Right ventricle myocardium superior (tissue), 1 donor: ENCODE data around the gene FAM72D. TPM values are rescaled to one million over a fixed set of nuclear protein-coding genes. Genes with fewer than 3 reads are reported as not detected.
"Not testable (repeated sequence)": the region's sequence is repeated elsewhere in the genome, so short reads cannot be mapped to it uniquely, and the experiment has no call there.

ENCODE experiments used
- ATAC-seq: fragments of 200-7000 bp; cut with Tn5 transposase; one replicate; pipeline ENCODE4 v1.9.1; 2020; ENCODE audit warnings: mild to moderate bottlenecking; ENCODE audit not compliant: poor library complexity
- DNase-seq: peaks from one replicate; pipeline ENCODE4 v3.0.0-alpha.2; 2020
- intact Hi-C: fragments of 100-400 bp; cut with DNase I; formaldehyde crosslinking; loops from one replicate; pipeline ENCODE4 v1.11.2; 2022
- total RNA-seq: library from RNA; stranded (reverse); fragmentation: NEBNext Ultra II Directional; extraction: Animal tissue kit (Norgen Biotek cat#: 25700); gene quantifications from one replicate; pipeline ENCODE4 v1.2.1, GENCODE V29; 2021
- donor health status: DM: no; HTN: yes; CAD: no; lungs with severe emphysema.

FAM72D gene
- total RNA-seq, 1 donor from 2014 or later: 0.32 TPM

GRCh38 chr1:145128697-145129469 lies 33.1 kb downstream of the FAM72D start:
- peak; percentile 73 for ATAC-seq
- DNase-seq, intact Hi-C loops: not testable (repeated sequence)

- peak; percentile 38 for ATAC-seq
- intact Hi-C loops, DNase-seq: not testable (repeated sequence)
Measured at GRCh38 chr1:145134476-145134875, 38.7 kb downstream of the FAM72D start.

GRCh38 chr1:145140549-145140948 lies 44.8 kb downstream of the FAM72D start:
- DNase-seq, ATAC-seq, intact Hi-C loops: not testable (repeated sequence)

GRCh38 chr1:145144264-145144913 lies 48.6 kb downstream of the FAM72D start:
- intact Hi-C loops, ATAC-seq, DNase-seq: not testable (repeated sequence)

GRCh38 chr1:145146308-145146707 lies 50.5 kb downstream of the FAM72D start:
- ATAC-seq, DNase-seq, intact Hi-C loops: not testable (repeated sequence)

- DNase-seq, ATAC-seq, intact Hi-C loops: not testable (repeated sequence)
Measured at GRCh38 chr1:145147172-145147571, 51.4 kb downstream of the FAM72D start.

- ATAC-seq, DNase-seq, intact Hi-C loops: not testable (repeated sequence)
Measured at GRCh38 chr1:145155421-145155820, 59.6 kb downstream of the FAM72D start.

- DNase-seq, ATAC-seq, intact Hi-C loops: not testable (repeated sequence)
Measured at GRCh38 chr1:145155873-145156272, 60.1 kb downstream of the FAM72D start.

GRCh38 chr1:145156891-145157610 lies 61.3 kb downstream of the FAM72D start:
- peak; percentile 35 for DNase-seq
- peak; percentile 86 for ATAC-seq
- intact Hi-C loops: not testable (repeated sequence)

GRCh38 chr1:145157715-145158114 lies 61.9 kb downstream of the FAM72D start:
- ATAC-seq: peak; percentile 92
- intact Hi-C loops, DNase-seq: not testable (repeated sequence)

- not testable (repeated sequence) for DNase-seq
- peak; percentile 66 for ATAC-seq
Measured at GRCh38 chr1:145161046-145161752, 65.4 kb downstream of the FAM72D start.

More at GRCh38 chr1:145161046-145161752, 65.4 kb downstream of the FAM72D start:
- intact Hi-C loops: not testable (repeated sequence)

Other genes starting within 250 kb of the FAM72D start
- gene SRGAP2B, start 646 bp upstream of the FAM72D start, total RNA-seq: 9.9 TPM
- gene PPIAL4D, start 146.2 kb downstream of the FAM72D start, total RNA-seq: not detected